NCI-H128 (cell line): ENCODE measurements around the gene MRTO4.
"Not testable (repeated sequence)": the region's sequence is repeated elsewhere in the genome, so short reads cannot be mapped to it uniquely, and the experiment has no call there.

Source experiments
- DNase-seq: peaks from one replicate; lab custom pipeline; 2025; ENCODE audit not compliant: unreplicated experiment; lab: John Stamatoyannopoulos, UW

MRTO4 gene

GRCh38 chr1:19269427-19270342 lies 18.1 kb downstream of the MRTO4 start:
- DNase-seq, result not testable (repeated sequence)

GRCh38 chr1:19270343-19270730 lies 18.7 kb downstream of the MRTO4 start:
- not testable (repeated sequence) for DNase-seq

- no peak for DNase-seq
These were observed 20.5 kb downstream of the MRTO4 start for GRCh38 chr1:19272064-19272463.

- no peak for DNase-seq
These were observed 21.7 kb downstream of the MRTO4 start for GRCh38 chr1:19273106-19273843.

GRCh38 chr1:19273844-19274531 lies 22.4 kb downstream of the MRTO4 start:
- not testable (repeated sequence) for DNase-seq

- no peak for DNase-seq
These were observed 23.0 kb downstream of the MRTO4 start for GRCh38 chr1:19274636-19275035.

GRCh38 chr1:19283891-19284290 lies 32.3 kb downstream of the MRTO4 start:
- no peak for DNase-seq

- no peak for DNase-seq
These were observed 33.3 kb downstream of the MRTO4 start for GRCh38 chr1:19284881-19285280.

GRCh38 chr1:19285366-19285765 lies 33.8 kb downstream of the MRTO4 start:
- not testable (repeated sequence) for DNase-seq

GRCh38 chr1:19285807-19286206 lies 34.2 kb downstream of the MRTO4 start:
- DNase-seq, result not testable (repeated sequence)

- DNase-seq, result no peak
These were observed 36.0 kb downstream of the MRTO4 start for GRCh38 chr1:19287436-19288185.

- not testable (repeated sequence) for DNase-seq
These were observed 37.0 kb downstream of the MRTO4 start, which contains the start of gene AKR7A3 for GRCh38 chr1:19288324-19289241. Gene AKR7A3 (minus strand): TSS chr1:19288770. CDS start chr1:19288709, 61 bp downstream.

GRCh38 chr1:19289244-19289643 lies 37.6 kb downstream of the MRTO4 start:
- DNase-seq, result no peak

- DNase-seq, result no peak
These were observed 43.0 kb downstream of the MRTO4 start for GRCh38 chr1:19294638-19295037.

- no peak for DNase-seq
These were observed 48.6 kb downstream of the MRTO4 start for GRCh38 chr1:19300211-19300610.

- not testable (repeated sequence) for DNase-seq
These were observed 52.5 kb downstream of the MRTO4 start for GRCh38 chr1:19304081-19304480.

- DNase-seq, result no peak
These were observed 54.3 kb downstream of the MRTO4 start for GRCh38 chr1:19305880-19306279.

GRCh38 chr1:19306941-19307340 lies 55.3 kb downstream of the MRTO4 start:
- DNase-seq, result no peak

GRCh38 chr1:19307794-19308508 lies 56.3 kb downstream of the MRTO4 start:
- no peak for DNase-seq
